ENCODE results near the gene MRPL38. TPM values are rescaled to one million over a fixed set of nuclear protein-coding genes. Genes with fewer than 3 reads are reported as not detected.
"Not testable (repeated sequence)": the region's sequence is repeated elsewhere in the genome, so short reads cannot be mapped to it uniquely, and the experiment has no call there.

The MRPL38 gene
- polyA plus RNA-seq, 4 donors: 56.9 to 93.5 (median 65.1) TPM

DNA sequence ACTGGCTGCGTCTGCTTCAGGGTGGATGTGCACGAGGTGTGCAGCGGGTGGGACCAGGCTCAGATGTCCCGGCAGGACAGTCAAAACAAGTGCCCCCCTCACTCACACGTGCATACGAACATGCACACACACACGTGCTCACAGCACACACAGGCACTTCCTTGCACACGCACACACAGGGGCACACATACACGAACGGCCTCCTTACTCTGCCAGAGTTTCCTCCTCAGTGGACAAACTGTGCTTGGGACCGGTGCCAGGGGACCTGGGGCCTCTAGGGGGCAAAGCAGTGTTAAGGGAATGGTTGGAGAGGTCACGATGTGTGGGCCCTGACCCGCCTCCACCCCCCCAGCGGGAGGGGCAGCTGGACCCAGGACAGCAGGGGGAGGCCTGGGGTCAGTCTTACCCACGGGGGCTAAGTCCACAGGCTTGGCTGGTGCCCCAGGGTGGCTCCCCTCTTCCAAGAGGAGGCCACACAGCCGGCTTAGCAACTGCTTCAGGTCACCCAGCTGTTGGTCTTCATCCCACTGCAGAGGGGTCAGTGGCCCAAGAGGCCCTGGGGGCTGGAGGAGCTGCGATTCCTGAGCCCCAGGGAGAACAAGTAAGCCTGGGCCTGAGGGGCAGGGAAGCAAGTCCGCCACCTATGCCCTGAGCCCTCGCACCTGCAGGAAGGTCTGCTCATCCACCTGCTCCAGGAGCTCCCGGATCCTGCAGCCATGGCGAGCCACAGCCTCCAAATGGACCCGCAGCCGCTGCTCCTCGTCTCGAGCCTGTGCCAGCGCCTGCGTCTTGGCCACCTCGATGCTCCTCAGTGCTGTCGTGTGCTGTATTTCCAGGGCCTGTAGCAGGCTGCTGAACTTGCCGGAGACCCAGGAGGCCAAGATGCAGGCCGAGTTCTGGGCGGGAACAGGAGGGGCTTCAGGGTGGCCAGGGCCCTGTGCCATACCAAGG lies 12.8 kb downstream of the MRPL38 start:
- Histone ChIP-seq H3K4me1 (ENCODE audit: control insufficient read depth in 3 of 3, insufficient read depth in 2 of 3, low read depth in 1 of 3, low read length in 2 of 3) (peaks cover 0 to 51% (median 2%) of the 10 kb centered on the region in 3 donors), H3K27me3 (ENCODE audit: control insufficient read depth in 3 of 3, insufficient read depth in 3 of 3, low read length in 3 of 3) (no peaks in the 10 kb centered on the region), H3K36me3 (ENCODE audit: control insufficient read depth in 3 of 3, insufficient read depth in 2 of 3, low read depth in 1 of 3, low read length in 3 of 3) (peaks cover 0 to 70% (median 3%) of the 10 kb centered on the region in 3 donors), H3K9me3 (ENCODE audit: control insufficient read depth in 2 of 2, insufficient read depth in 1 of 2, low read depth in 1 of 2, low read length in 1 of 2) (no peaks in the 10 kb centered on the region), H3K27ac (ENCODE audit: low read depth in 1 of 3, low read length in 2 of 3) (no peak overlapping the region), H3K4me3 (ENCODE audit: low read depth in 1 of 3, low read length in 3 of 3) (no peak overlapping the region)
- FAIRE-seq: no peak
- 57 to 72% (median 69%) methylated on average over 32 of the region's 32 CpGs for WGBS, 3 donors
- DNase-seq: no peak

- Histone ChIP-seq H3K27ac (ENCODE audit: low read depth in 1 of 3, low read length in 2 of 3) (no peak overlapping the region), H3K9me3 (ENCODE audit: control insufficient read depth in 2 of 2, insufficient read depth in 1 of 2, low read depth in 1 of 2, low read length in 1 of 2) (no peaks in the 10 kb centered on the region), H3K36me3 (ENCODE audit: control insufficient read depth in 3 of 3, insufficient read depth in 2 of 3, low read depth in 1 of 3, low read length in 3 of 3) (peaks cover 0 to 75% (median 3%) of the 10 kb centered on the region in 3 donors), H3K4me3 (ENCODE audit: low read depth in 1 of 3, low read length in 3 of 3) (no peak overlapping the region), H3K4me1 (ENCODE audit: control insufficient read depth in 3 of 3, insufficient read depth in 2 of 3, low read depth in 1 of 3, low read length in 2 of 3) (peaks cover 0 to 51% (median 2%) of the 10 kb centered on the region in 3 donors), H3K27me3 (ENCODE audit: control insufficient read depth in 3 of 3, insufficient read depth in 3 of 3, low read length in 3 of 3) (no peaks in the 10 kb centered on the region)
- FAIRE-seq: no peak
- WGBS, 3 donors: 31 to 77% (median 51%) methylated on average over 31 of the region's 31 CpGs
- DNase-seq: no peak
These were observed 13.6 kb downstream of the MRPL38 start for GRCh38 chr17:75891022-75891604.

- Histone ChIP-seq H3K27me3 (ENCODE audit: control insufficient read depth in 3 of 3, insufficient read depth in 3 of 3, low read length in 3 of 3) (no peaks in the 10 kb centered on the region), H3K36me3 (ENCODE audit: control insufficient read depth in 3 of 3, insufficient read depth in 2 of 3, low read depth in 1 of 3, low read length in 3 of 3) (peaks cover 0 to 69% (median 3%) of the 10 kb centered on the region in 3 donors), H3K27ac (ENCODE audit: low read depth in 1 of 3, low read length in 2 of 3) (no peak overlapping the region), H3K4me3 (ENCODE audit: low read depth in 1 of 3, low read length in 3 of 3) (no peak overlapping the region), H3K4me1 (ENCODE audit: control insufficient read depth in 3 of 3, insufficient read depth in 2 of 3, low read depth in 1 of 3, low read length in 2 of 3) (peaks cover 0 to 36% (median 0%) of the 10 kb centered on the region in 3 donors), H3K9me3 (ENCODE audit: control insufficient read depth in 2 of 2, insufficient read depth in 1 of 2, low read depth in 1 of 2, low read length in 1 of 2) (no peaks in the 10 kb centered on the region)
- 79 to 87% (median 81%) methylated on average over 6 of the region's 6 CpGs for WGBS, 3 donors
- no peak for DNase-seq
- no peak for FAIRE-seq
These were observed 15.2 kb downstream of the MRPL38 start for GRCh38 chr17:75889454-75889853.

GRCh38 chr17:75888484-75888883 lies 16.2 kb downstream of the MRPL38 start:
- 84 to 88% (median 85%) methylated on average over 6 of the region's 6 CpGs for WGBS, 3 donors
- DNase-seq (no peak), FAIRE-seq (no peak)
- Histone ChIP-seq H3K9me3 (ENCODE audit: control insufficient read depth in 2 of 2, insufficient read depth in 1 of 2, low read depth in 1 of 2, low read length in 1 of 2) (no peaks in the 10 kb centered on the region), H3K27ac (ENCODE audit: low read depth in 1 of 3, low read length in 2 of 3) (no peak overlapping the region), H3K4me3 (ENCODE audit: low read depth in 1 of 3, low read length in 3 of 3) (no peak overlapping the region), H3K4me1 (ENCODE audit: control insufficient read depth in 3 of 3, insufficient read depth in 2 of 3, low read depth in 1 of 3, low read length in 2 of 3) (peaks cover 0 to 27% (median 0%) of the 10 kb centered on the region in 3 donors), H3K36me3 (ENCODE audit: control insufficient read depth in 3 of 3, insufficient read depth in 2 of 3, low read depth in 1 of 3, low read length in 3 of 3) (peaks cover 0 to 60% (median 3%) of the 10 kb centered on the region in 3 donors), H3K27me3 (ENCODE audit: control insufficient read depth in 3 of 3, insufficient read depth in 3 of 3, low read length in 3 of 3) (no peaks in the 10 kb centered on the region)

GRCh38 chr17:75885860-75886259 lies 18.8 kb downstream of the MRPL38 start:
- H3K27ac ChIP-seq (ENCODE audit: low read depth in 1 of 3, low read length in 2 of 3); H3K4me3 ChIP-seq (ENCODE audit: low read depth in 1 of 3, low read length in 3 of 3); H3K9me3 ChIP-seq (ENCODE audit: control insufficient read depth in 2 of 2, insufficient read depth in 1 of 2, low read depth in 1 of 2, low read length in 1 of 2); FAIRE-seq; DNase-seq; H3K27me3 ChIP-seq (ENCODE audit: control insufficient read depth in 3 of 3, insufficient read depth in 3 of 3, low read length in 3 of 3); H3K4me1 ChIP-seq (ENCODE audit: control insufficient read depth in 3 of 3, insufficient read depth in 2 of 3, low read depth in 1 of 3, low read length in 2 of 3): not testable (repeated sequence)
- peaks cover 0 to 34% (median 1%) of the 10 kb centered on the region in 3 donors for H3K36me3 ChIP-seq (ENCODE audit: control insufficient read depth in 3 of 3, insufficient read depth in 2 of 3, low read depth in 1 of 3, low read length in 3 of 3)
- 75 to 81% (median 78%) methylated on average over 9 of the region's 9 CpGs for WGBS, 3 donors

- DNase-seq (no peak), FAIRE-seq (no peak)
- no peak overlapping the region for H3K27ac ChIP-seq (ENCODE audit: low read depth in 1 of 3, low read length in 2 of 3)
- no peaks in the 10 kb centered on the region for H3K4me1 ChIP-seq (ENCODE audit: control insufficient read depth in 3 of 3, insufficient read depth in 2 of 3, low read depth in 1 of 3, low read length in 2 of 3)
- peaks cover 0 to 29% (median 0%) of the 10 kb centered on the region in 3 donors for H3K36me3 ChIP-seq (ENCODE audit: control insufficient read depth in 3 of 3, insufficient read depth in 2 of 3, low read depth in 1 of 3, low read length in 3 of 3)
- whole genome bisulfite sequencing, 3 donors: 65 to 79% (median 72%) methylated on average over 8 of the region's 8 CpGs
- H3K4me3 ChIP-seq (ENCODE audit: low read depth in 1 of 3, low read length in 3 of 3): no peak overlapping the region
- H3K27me3 ChIP-seq (ENCODE audit: control insufficient read depth in 3 of 3, insufficient read depth in 3 of 3, low read length in 3 of 3): no peaks in the 10 kb centered on the region
- no peaks in the 10 kb centered on the region for H3K9me3 ChIP-seq (ENCODE audit: control insufficient read depth in 2 of 2, insufficient read depth in 1 of 2, low read depth in 1 of 2, low read length in 1 of 2)
These were observed 19.3 kb downstream of the MRPL38 start for GRCh38 chr17:75885431-75885830.

DNA sequence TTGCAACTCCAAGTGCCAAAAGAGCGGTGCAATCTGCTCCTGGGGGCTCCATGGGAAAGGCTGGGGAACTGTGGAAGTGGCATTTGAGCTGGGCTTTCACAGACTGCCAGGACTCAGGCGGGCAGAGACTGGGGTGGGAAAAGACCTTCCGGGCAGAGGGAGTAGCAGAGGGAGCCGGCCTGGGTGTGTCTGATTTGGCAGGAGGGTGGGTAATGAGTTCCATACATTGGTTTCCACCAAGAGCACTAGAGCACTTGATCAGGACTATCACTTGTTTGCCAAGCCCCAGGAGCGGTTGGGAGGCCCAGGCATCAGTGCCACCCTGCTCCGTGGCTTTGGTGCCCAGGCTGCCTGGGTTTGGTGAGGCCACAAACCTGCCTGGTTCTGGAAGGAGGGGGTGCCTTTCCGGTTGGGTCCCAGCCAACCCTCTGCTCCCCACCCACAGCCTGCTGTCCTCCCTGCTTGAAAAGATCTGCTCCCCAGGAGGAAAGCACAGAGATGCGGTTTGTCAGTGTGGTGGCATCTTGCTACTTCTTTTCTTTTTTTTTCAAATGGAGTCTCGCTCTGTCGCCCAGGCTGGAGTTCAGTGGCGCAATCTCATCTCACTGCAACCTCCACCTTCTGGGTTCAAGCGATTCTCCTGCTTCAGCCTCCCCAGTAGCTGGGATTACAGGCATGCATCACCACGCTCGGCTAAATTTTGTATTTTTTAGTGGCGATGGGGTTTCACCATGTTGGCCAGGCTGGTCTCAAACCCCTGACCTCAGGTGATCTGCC lies 22.8 kb downstream of the MRPL38 start:
- H3K36me3 ChIP-seq (ENCODE audit: control insufficient read depth in 3 of 3, insufficient read depth in 2 of 3, low read depth in 1 of 3, low read length in 3 of 3): peaks cover 0 to 7% (median 0%) of the 10 kb centered on the region in 3 donors
- DNase-seq (no peak), FAIRE-seq (no peak)
- WGBS, 3 donors: 80 to 87% (median 82%) methylated on average over 14 to 15 of the region's 15 CpGs
- H3K27me3 ChIP-seq (ENCODE audit: control insufficient read depth in 3 of 3, insufficient read depth in 3 of 3, low read length in 3 of 3): peaks cover 0 to 12% (median 0%) of the 10 kb centered on the region in 3 donors
- no peak overlapping the region for H3K27ac ChIP-seq (ENCODE audit: low read depth in 1 of 3, low read length in 2 of 3)
- H3K4me3 ChIP-seq (ENCODE audit: low read depth in 1 of 3, low read length in 3 of 3): no peak overlapping the region
- H3K9me3 ChIP-seq (ENCODE audit: control insufficient read depth in 2 of 2, insufficient read depth in 1 of 2, low read depth in 1 of 2, low read length in 1 of 2): no peaks in the 10 kb centered on the region
- peaks cover 0 to 8% (median 0%) of the 10 kb centered on the region in 3 donors for H3K4me1 ChIP-seq (ENCODE audit: control insufficient read depth in 3 of 3, insufficient read depth in 2 of 3, low read depth in 1 of 3, low read length in 2 of 3)

DNA sequence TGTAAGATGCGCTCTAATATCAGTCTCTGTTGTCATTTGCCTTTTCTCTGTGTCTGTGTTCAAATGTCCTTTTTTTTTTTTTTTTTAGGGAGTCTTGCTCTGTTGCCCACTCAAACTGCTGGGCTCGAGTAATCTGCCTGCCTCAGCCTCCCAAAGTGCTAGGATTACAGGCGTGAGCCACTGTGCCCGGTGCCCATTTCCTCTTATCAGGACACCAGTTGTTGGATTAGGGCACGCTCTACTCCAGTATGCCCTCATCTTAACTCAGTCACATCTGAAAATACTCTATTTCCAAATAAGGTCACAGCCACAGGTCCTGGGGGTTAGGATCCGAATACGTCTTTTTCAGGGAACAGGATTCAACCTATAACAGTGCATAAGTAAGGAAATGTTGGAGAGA lies 24.4 kb downstream of the MRPL38 start:
- peaks cover 0 to 12% (median 0%) of the 10 kb centered on the region in 3 donors for H3K27me3 ChIP-seq (ENCODE audit: control insufficient read depth in 3 of 3, insufficient read depth in 3 of 3, low read length in 3 of 3)
- H3K4me3 ChIP-seq (ENCODE audit: low read depth in 1 of 3, low read length in 3 of 3): no peak overlapping the region
- H3K36me3 ChIP-seq (ENCODE audit: control insufficient read depth in 3 of 3, insufficient read depth in 2 of 3, low read depth in 1 of 3, low read length in 3 of 3): peaks cover 0 to 15% (median 0%) of the 10 kb centered on the region in 3 donors
- 71 to 76% (median 72%) methylated on average over 7 of the region's 7 CpGs for WGBS, 3 donors
- H3K4me1 ChIP-seq (ENCODE audit: control insufficient read depth in 3 of 3, insufficient read depth in 2 of 3, low read depth in 1 of 3, low read length in 2 of 3): peaks cover 0 to 23% (median 3%) of the 10 kb centered on the region in 3 donors
- no peak overlapping the region for H3K27ac ChIP-seq (ENCODE audit: low read depth in 1 of 3, low read length in 2 of 3)
- H3K9me3 ChIP-seq (ENCODE audit: control insufficient read depth in 2 of 2, insufficient read depth in 1 of 2, low read depth in 1 of 2, low read length in 1 of 2): no peaks in the 10 kb centered on the region
- no peak for DNase-seq
- no peak for FAIRE-seq

Data from small intestine (tissue), 7 donors.